B cell (primary cell): Measurements from ENCODE around the gene MAN2A1. TPM values are rescaled to one million over a fixed set of nuclear protein-coding genes. Genes with fewer than 3 reads are reported as not detected.

Experiments used
- ATAC-seq: fragments of 200-7000 bp; cut with Tn5 transposase; one replicate; pipeline ENCODE4 v1.10.0; 2021; ENCODE audit warnings: low read depth, mild to moderate bottlenecking, moderate number of reproducible peaks, moderate library complexity
- CTCF ChIA-PET: fragments of 350-600 bp; sonication (Branson Sonifier 250); formaldehyde crosslinking; loops from one replicate; lab custom pipeline; 2021; ENCODE audit warnings: antibody characterized with exemption, inconsistent platforms; lab: Charles Lee
- POLR2A ChIA-PET: fragments of 350-600 bp; sonication (Branson Sonifier 250); formaldehyde crosslinking; loops from one replicate; lab custom pipeline; 2021; ENCODE audit warnings: antibody characterized with exemption; lab: Charles Lee
- DNase-seq: peaks from one replicate; pipeline ENCODE4 v3.0.0; 2013
- H2AFZ ChIP-seq: 2 replicates; pipeline ENCODE4 v1.6.1; 2012; ENCODE audit warnings: mild to moderate bottlenecking, low read depth, low read length; ENCODE audit not compliant: insufficient read depth, poor library complexity, severe bottlenecking
- H3K27ac ChIP-seq, 2 donors: 1 replicate in 1 of 2; 2 replicates in 1 of 2; pipeline ENCODE4 v1.5.1; 2012 to 2013; ENCODE audit warnings: low read length in 2 of 2, mild to moderate bottlenecking in 2 of 2, moderate library complexity in 1 of 2
- H3K27me3 ChIP-seq, 4 experiments: fragments of 200-600 bp in 1 of 4; sonication (generic) in 1 of 4; replicated peaks in 1 of 4; 1 replicate in 2 of 4; 2 replicates in 2 of 4; pipeline versions ENCODE4 v1.6.1 to v1.7.0; 2013 to 2016; ENCODE audit warnings: low read length in 3 of 4, mild to moderate bottlenecking in 2 of 4, mixed read lengths in 1 of 4, moderate library complexity in 1 of 4; ENCODE audit not compliant: insufficient read depth in 4 of 4, control insufficient read depth in 3 of 4; ENCODE audit errors: control extremely low read depth in 1 of 4
- H3K36me3 ChIP-seq, 2 experiments: replicated peaks in 1 of 2; 1 replicate in 1 of 2; 2 replicates in 1 of 2; pipeline versions ENCODE4 v1.6.1 to v1.7.1; 2013; ENCODE audit warnings: low read length in 1 of 2; ENCODE audit not compliant: insufficient read depth in 2 of 2, control insufficient read depth in 1 of 2; ENCODE audit errors: control extremely low read depth in 1 of 2, extremely low read depth in 1 of 2
- H3K4me1 ChIP-seq, 2 donors: fragments of 200-600 bp in 1 of 2; sonication (generic) in 1 of 2; 1 replicate in 1 of 2; 2 replicates in 1 of 2; pipeline versions ENCODE4 v1.5.1 to v1.6.1; 2013 to 2017; ENCODE audit warnings: low read length in 2 of 2; ENCODE audit not compliant: control insufficient read depth in 2 of 2, insufficient read depth in 2 of 2
- H3K4me2 ChIP-seq: replicated peaks from 2 replicates; pipeline ENCODE3; 2012; ENCODE audit warnings: mild to moderate bottlenecking, low read depth, low read length; ENCODE audit not compliant: poor library complexity, severe bottlenecking
- H3K4me3 ChIP-seq, 5 experiments: fragments of 200-600 bp in 1 of 5; sonication (generic) in 1 of 5; 1 replicate in 3 of 5; 2 replicates in 2 of 5; pipeline versions ENCODE4 v1.5.1 to v1.7.0; 2011 to 2016; ENCODE audit warnings: low read length in 4 of 5, mild to moderate bottlenecking in 4 of 5, low read depth in 2 of 5, control low read depth in 1 of 5, moderate library complexity in 1 of 5; ENCODE audit not compliant: insufficient read depth in 1 of 5; ENCODE audit errors: control extremely low read depth in 1 of 5, extremely low read depth in 1 of 5
- H3K79me2 ChIP-seq: fragments of 200-600 bp; sonication (generic); one replicate; pipeline ENCODE4 v1.6.0; 2016; ENCODE audit warnings: low read length; ENCODE audit not compliant: control insufficient read depth, insufficient read depth
- H3K9ac ChIP-seq: fragments of 200-600 bp; sonication (generic); 2 replicates; pipeline ENCODE4 v1.6.1; 2017; ENCODE audit warnings: mild to moderate bottlenecking, low read length, moderate library complexity
- H3K9me3 ChIP-seq, 3 donors: one replicate each; pipeline versions ENCODE4 v1.6.1 to v1.7.1; 2013; ENCODE audit warnings: low read length in 2 of 3; ENCODE audit not compliant: control insufficient read depth in 2 of 3, insufficient read depth in 1 of 3; ENCODE audit errors: control extremely low read depth in 1 of 3
- H4K20me1 ChIP-seq: 2 replicates; pipeline ENCODE4 v1.6.0; 2012; ENCODE audit warnings: mild to moderate bottlenecking, low read length; ENCODE audit not compliant: insufficient read depth, control insufficient read depth, poor library complexity, severe bottlenecking
- H3K27ac Mint-ChIP-seq: one replicate; pipeline ENCODE4 v1.8.0; 2021; ENCODE audit warnings: mixed read lengths
- H3K27me3 Mint-ChIP-seq: one replicate; pipeline ENCODE4 v1.8.0; 2021; ENCODE audit warnings: mixed read lengths
- H3K4me1 Mint-ChIP-seq: one replicate; pipeline ENCODE4 v1.8.0; 2021; ENCODE audit warnings: mixed read lengths
- H3K4me3 Mint-ChIP-seq: one replicate; pipeline ENCODE4 v1.8.0; 2021; ENCODE audit warnings: mixed read lengths
- H3K9me3 Mint-ChIP-seq: one replicate; pipeline ENCODE4 v1.8.0; 2022; ENCODE audit warnings: mixed read lengths; ENCODE audit not compliant: insufficient read depth
- CTCF ChIP-seq: fragments of 200-600 bp; IDR thresholded peaks from one replicate; pipeline ENCODE4 v1.8.0; 2022; ENCODE audit warnings: antibody characterized with exemption, mild to moderate bottlenecking
- EZH2 ChIP-seq: IDR thresholded peaks from 2 replicates; pipeline ENCODE4 v1.6.1; 2012; ENCODE audit warnings: borderline replicate concordance, low read depth, mild to moderate bottlenecking, moderate library complexity, low read length; ENCODE audit not compliant: insufficient read depth, poor library complexity, severe bottlenecking
- WGBS: methylation state at CpG from one replicate; pipeline ENCODE4 v1.1.5; 2013; ENCODE audit warnings: missing lambda C conversion rate; ENCODE audit not compliant: insufficient coverage; 5-methylcytosine and 5-hydroxymethylcytosine counted together
- intact Hi-C: fragments of 100-400 bp; cut with micrococcal nuclease; formaldehyde crosslinking; loops from one replicate; pipeline ENCODE4 v1.10.0; 2022
- polyA plus RNA-seq: library from polyadenylated mRNA; depleted of rRNA; stranded (reverse); fragments of >200 nt; gene quantifications from 2 replicates; pipeline ENCODE4 v1.2.3, GENCODE V29; 2012
- total RNA-seq, 2 donors: library from RNA; stranded (reverse); fragments of 120-200 nt in 1 of 2; gene quantifications; 1 replicate in 1 of 2; 2 replicates in 1 of 2; pipeline versions ENCODE4 v1.2.3 to v1.2.4, GENCODE V29; 2013 to 2022

MAN2A1 gene
- total and polyA plus RNA-seq, 2 donors (not counting 1 experiment from before 2014, with no cell fraction given) = 12.7 to 55.0 TPM

- Mint-ChIP-seq H3K27me3 (no peaks in the 10 kb centered on the region), H3K27ac (no peak overlapping the region), H3K9me3 (no peaks in the 10 kb centered on the region), H3K4me3 (no peak overlapping the region), H3K4me1 (no peaks in the 10 kb centered on the region)
- ChIA-PET CTCF (no interaction called here), POLR2A (no interaction called here)
- Histone ChIP-seq H3K9me3 (no peaks in the 10 kb centered on the region), H3K9ac (no peak overlapping the region), H3K4me2 (no peak overlapping the region), H3K27ac (no peak overlapping the region), H3K27me3 (no peaks in the 10 kb centered on the region), H3K79me2 (no peaks in the 10 kb centered on the region), H2AFZ (no peak overlapping the region), H3K4me3 (no peak overlapping the region), H4K20me1 (no peaks in the 10 kb centered on the region), H3K4me1 (no peaks in the 10 kb centered on the region), H3K36me3 (peaks cover 0 to 32% of the 10 kb centered on the region in 2 experiments)
- no peak for ATAC-seq
- no peak for DNase-seq
- intact Hi-C loops = no loop called here
- no CpG with 5 or more reads among the region's 1 CpG for WGBS
- TF ChIP-seq EZH2 (no peak), CTCF (no peak)
Measured at GRCh38 chr5:109816732-109817131, 127.0 kb downstream of the MAN2A1 start.

GRCh38 chr5:109819878-109820277, 130.2 kb downstream of the MAN2A1 start:
- no peaks in the 10 kb centered on the region for H3K27me3 Mint-ChIP-seq
- no peaks in the 10 kb centered on the region for H3K4me1 Mint-ChIP-seq
- H3K36me3 ChIP-seq = peaks cover 4 to 44% of the 10 kb centered on the region in 2 experiments

More at GRCh38 chr5:109819878-109820277, 130.2 kb downstream of the MAN2A1 start:
- H3K4me3 ChIP-seq = no peak overlapping the region
- ChIA-PET CTCF (no interaction called here), POLR2A (no interaction called here)
- Mint-ChIP-seq H3K27ac (no peak overlapping the region), H3K9me3 (no peaks in the 10 kb centered on the region), H3K4me3 (no peak overlapping the region)
- no peak overlapping the region for H3K27ac ChIP-seq
- DNase-seq = no peak
- WGBS = no CpG with 5 or more reads among the region's 2 CpGs
- intact Hi-C loops = no loop called here
- H3K4me2 ChIP-seq = no peak overlapping the region
- no peak for ATAC-seq
- no peak overlapping the region for H2AFZ ChIP-seq
- TF ChIP-seq CTCF (no peak), EZH2 (no peak)
- no peak overlapping the region for H3K9ac ChIP-seq
- no peaks in the 10 kb centered on the region for H3K9me3 ChIP-seq
- H3K27me3 ChIP-seq = no peaks in the 10 kb centered on the region
- no peaks in the 10 kb centered on the region for H3K4me1 ChIP-seq
- H4K20me1 ChIP-seq = no peaks in the 10 kb centered on the region
- no peaks in the 10 kb centered on the region for H3K79me2 ChIP-seq
